ENCODE data around the gene NEK9.

- TF ChIP-seq CTCF (IDR thresholded peaks at IDR 0.05) (no peak), POLR2A (IDR thresholded peaks at IDR 0.05) (no peak)
Measured at GRCh38 chr14:75066691-75067090, 60.2 kb downstream of the NEK9 start.
